OCI-LY7 (cell line): ENCODE data around the gene TEKT2. TPM values are rescaled to one million over a fixed set of nuclear protein-coding genes. Genes with fewer than 3 reads are reported as not detected.
A peak's percentile ranks its signal among the peaks of the same experiment; 100 is the strongest.

ENCODE experiments used
- BruUV-seq: library from RNA; stranded (reverse); fragments of 400-500 nt; replicated peaks from 2 replicates; lab custom pipeline; 2021; lab: Mats Ljungman, UMichigan
- CTCF ChIA-PET: fragments of 300-600 bp; sonication (Branson Sonifier 250); formaldehyde crosslinking; loops from one replicate; lab custom pipeline; 2022; ENCODE audit warnings: antibody characterized with exemption; ENCODE audit not compliant: unreplicated experiment; lab: Charles Lee
- POLR2A ChIA-PET: fragments of 300-600 bp; sonication (Branson Sonifier 250); formaldehyde crosslinking; loops from one replicate; lab custom pipeline; 2022; ENCODE audit warnings: antibody characterized with exemption; lab: Charles Lee
- DNase-seq: peaks from one replicate; pipeline ENCODE4 v3.0.0-alpha.2; 2015; ENCODE audit warnings: low spot score
- H2AFZ ChIP-seq: fragments of 200-600 bp; sonication (generic), shearing (Covaris generic); 2 replicates; pipeline ENCODE4 v1.6.1; 2014; ENCODE audit warnings: mild to moderate bottlenecking, antibody characterized with exemption, low read length, moderate library complexity
- H3K27ac ChIP-seq: fragments of 200-600 bp; sonication (generic); 2 replicates; pipeline ENCODE4 v1.5.1; 2014; ENCODE audit warnings: mixed run types, low read depth, mild to moderate bottlenecking, moderate library complexity, low read length, inconsistent platforms; ENCODE audit not compliant: poor library complexity, severe bottlenecking
- H3K36me3 ChIP-seq: fragments of 200-600 bp; sonication (generic); 2 replicates; pipeline ENCODE4 v1.6.1; 2014; ENCODE audit warnings: mild to moderate bottlenecking, antibody characterized with exemption, low read length, moderate library complexity, mixed read lengths; ENCODE audit not compliant: insufficient read depth
- H3K4me1 ChIP-seq: fragments of 200-600 bp; sonication (generic); 2 replicates; pipeline ENCODE4 v1.5.1; 2014; ENCODE audit warnings: mild to moderate bottlenecking, low read length; ENCODE audit not compliant: insufficient read depth, poor library complexity, severe bottlenecking
- H3K4me2 ChIP-seq: fragments of 200-600 bp; sonication (generic); 2 replicates; pipeline ENCODE4 v1.6.1; 2014; ENCODE audit warnings: mild to moderate bottlenecking, low read length
- H3K4me3 ChIP-seq: fragments of 200-600 bp; sonication (generic); 2 replicates; pipeline ENCODE4 v1.5.1; 2014; ENCODE audit warnings: mild to moderate bottlenecking, low read depth, low read length; ENCODE audit not compliant: poor library complexity, severe bottlenecking
- H3K79me2 ChIP-seq: fragments of 200-600 bp; sonication (generic); 2 replicates; pipeline ENCODE4 v1.6.1; 2016; ENCODE audit warnings: low read depth, mild to moderate bottlenecking, low read length, moderate library complexity, mixed read lengths; ENCODE audit not compliant: insufficient read depth
- H3K9me2 ChIP-seq: fragments of 200-600 bp; sonication (generic); 2 replicates; pipeline ENCODE4 v1.6.1; 2016; ENCODE audit warnings: mild to moderate bottlenecking, low read length, mixed read lengths; ENCODE audit not compliant: insufficient read depth
- H3K9me3 ChIP-seq: fragments of 200-600 bp; sonication (generic); 2 replicates; pipeline ENCODE4 v1.6.1; 2014; ENCODE audit warnings: mild to moderate bottlenecking, mixed run types, low read length, mixed read lengths
- H4K20me1 ChIP-seq: fragments of 200-600 bp; sonication (generic); 2 replicates; pipeline ENCODE4 v1.6.1; 2014; ENCODE audit warnings: mild to moderate bottlenecking, antibody characterized with exemption, low read length, moderate library complexity, mixed read lengths; ENCODE audit not compliant: insufficient read depth
- CTCF ChIP-seq: fragments of 200-600 bp; sonication (generic); conservative IDR thresholded peaks from 2 replicates; pipeline ENCODE4 v1.5.1; 2014; ENCODE audit warnings: mild to moderate bottlenecking, antibody characterized with exemption, low read length, moderate library complexity, mixed read lengths
- EZH2phosphoT487 ChIP-seq: fragments of 200-600 bp; sonication (generic); IDR thresholded peaks from 2 replicates; pipeline ENCODE4 v1.6.1; 2018; ENCODE audit warnings: low read depth, borderline replicate concordance, mild to moderate bottlenecking, mixed run types, antibody characterized with exemption, low read length, moderate library complexity, mixed read lengths
- intact Hi-C: fragments of 100-400 bp; cut with micrococcal nuclease; formaldehyde crosslinking; loops from one replicate; pipeline ENCODE4 v1.10.0; 2022; ENCODE audit not compliant: unreplicated experiment
- total RNA-seq, 2 experiments: library from RNA; depleted of rRNA in 1 of 2; stranded (reverse); fragments of >200 nt in 1 of 2; shearing (Covaris generic) in 1 of 2; gene quantifications; 2 replicates each; pipeline ENCODE4 v1.2.3, GENCODE V29; 2014 to 2022

TEKT2 gene
- total RNA-seq, 2 experiments from 2014 or later = not detected

- no TSS peak for BruUV-seq
These were observed 1.9 kb upstream of the TEKT2 start for GRCh38 chr1:36081926-36082485.

GRCh38 chr1:36083219-36083618 is 675 bp upstream of the TEKT2 start:
- CTCF ChIA-PET = no interaction called here
- POLR2A ChIA-PET = no interaction called here

More at GRCh38 chr1:36081926-36082485, 1.9 kb upstream of the TEKT2 start:
- Histone ChIP-seq H3K4me2 (no peak overlapping the region), H3K27ac (no peak overlapping the region), H3K36me3 (no peaks in the 10 kb centered on the region), H3K79me2 (no peaks in the 10 kb centered on the region), H3K4me3 (no peak overlapping the region), H3K4me1 (no peaks in the 10 kb centered on the region), H4K20me1 (no peaks in the 10 kb centered on the region), H3K9me3 (no peaks in the 10 kb centered on the region), H2AFZ (no peak overlapping the region), H3K9me2 (no peaks in the 10 kb centered on the region)
- POLR2A ChIA-PET = no interaction called here
- no peak for TF ChIP-seq EZH2phosphoT487
- TF ChIP-seq CTCF = peak; percentile 36; the same call in 1 of the 2 replicates
- intact Hi-C loops = no loop called here
- peak; percentile 28 for DNase-seq
- CTCF ChIA-PET = no interaction called here

More at GRCh38 chr1:36083219-36083618, 675 bp upstream of the TEKT2 start:
- intact Hi-C loops = no loop called here
- Histone ChIP-seq H3K4me3 (no peak overlapping the region), H3K9me2 (no peaks in the 10 kb centered on the region), H3K27ac (no peak overlapping the region), H4K20me1 (no peaks in the 10 kb centered on the region), H3K79me2 (no peaks in the 10 kb centered on the region), H3K36me3 (no peaks in the 10 kb centered on the region), H3K4me2 (no peak overlapping the region), H2AFZ (no peak overlapping the region), H3K9me3 (no peaks in the 10 kb centered on the region), H3K4me1 (peaks cover 2% of the 10 kb centered on the region)
- BruUV-seq = no TSS peak
- TF ChIP-seq CTCF (no peak), EZH2phosphoT487 (no peak)
- no peak for DNase-seq
